ENCODE data around the gene DPP10.

The DPP10 gene

GRCh38 chr2:114814355-114814754 lies 371.9 kb downstream of the DPP10 start:
- H3K27me3 ChIP-seq (ENCODE audit: low read depth, low read length): no peaks in the 10 kb centered on the region
- no peaks in the 10 kb centered on the region for H3K36me3 ChIP-seq (ENCODE audit: control insufficient read depth in 1 of 2, insufficient read depth in 2 of 2, low read length in 2 of 2)
- H3K9me3 ChIP-seq (ENCODE audit: control insufficient read depth in 1 of 2, low read length in 2 of 2): no peaks in the 10 kb centered on the region
- no peaks in the 10 kb centered on the region for H3K4me1 ChIP-seq (ENCODE audit: control insufficient read depth in 1 of 2, insufficient read depth in 2 of 2, low read length in 2 of 2)
- no peak overlapping the region for H3K4me3 ChIP-seq (ENCODE audit: low read depth in 1 of 2, low read length in 2 of 2)
- H3K27ac ChIP-seq (ENCODE audit: low read length): no peak overlapping the region

GRCh38 chr2:114821055-114821454 lies 378.6 kb downstream of the DPP10 start:
- Histone ChIP-seq H3K27me3 (ENCODE audit: low read depth, low read length) (no peaks in the 10 kb centered on the region), H3K36me3 (ENCODE audit: control insufficient read depth in 1 of 2, insufficient read depth in 2 of 2, low read length in 2 of 2) (no peaks in the 10 kb centered on the region), H3K4me1 (ENCODE audit: control insufficient read depth in 1 of 2, insufficient read depth in 2 of 2, low read length in 2 of 2) (no peaks in the 10 kb centered on the region), H3K27ac (ENCODE audit: low read length) (no peak overlapping the region), H3K4me3 (ENCODE audit: low read depth in 1 of 2, low read length in 2 of 2) (no peak overlapping the region), H3K9me3 (ENCODE audit: control insufficient read depth in 1 of 2, low read length in 2 of 2) (no peaks in the 10 kb centered on the region)

- no peaks in the 10 kb centered on the region for H3K27me3 ChIP-seq (ENCODE audit: low read depth, low read length)
- no peaks in the 10 kb centered on the region for H3K9me3 ChIP-seq (ENCODE audit: control insufficient read depth in 1 of 2, low read length in 2 of 2)
- no peaks in the 10 kb centered on the region for H3K4me1 ChIP-seq (ENCODE audit: control insufficient read depth in 1 of 2, insufficient read depth in 2 of 2, low read length in 2 of 2)
- no peak overlapping the region for H3K27ac ChIP-seq (ENCODE audit: low read length)
- H3K4me3 ChIP-seq (ENCODE audit: low read depth in 1 of 2, low read length in 2 of 2): no peak overlapping the region
- H3K36me3 ChIP-seq (ENCODE audit: control insufficient read depth in 1 of 2, insufficient read depth in 2 of 2, low read length in 2 of 2): no peaks in the 10 kb centered on the region
Measured at GRCh38 chr2:114843963-114844362, 401.5 kb downstream of the DPP10 start.

- H3K27me3 ChIP-seq (ENCODE audit: low read depth, low read length): no peaks in the 10 kb centered on the region
- no peak overlapping the region for H3K27ac ChIP-seq (ENCODE audit: low read length)
- H3K9me3 ChIP-seq (ENCODE audit: control insufficient read depth in 1 of 2, low read length in 2 of 2): no peaks in the 10 kb centered on the region
- H3K36me3 ChIP-seq (ENCODE audit: control insufficient read depth in 1 of 2, insufficient read depth in 2 of 2, low read length in 2 of 2): no peaks in the 10 kb centered on the region
- no peak overlapping the region for H3K4me3 ChIP-seq (ENCODE audit: low read depth in 1 of 2, low read length in 2 of 2)
- H3K4me1 ChIP-seq (ENCODE audit: control insufficient read depth in 1 of 2, insufficient read depth in 2 of 2, low read length in 2 of 2): no peaks in the 10 kb centered on the region
Measured at GRCh38 chr2:114857196-114857595, 414.8 kb downstream of the DPP10 start.

- Histone ChIP-seq H3K4me1 (ENCODE audit: control insufficient read depth in 1 of 2, insufficient read depth in 2 of 2, low read length in 2 of 2) (no peaks in the 10 kb centered on the region), H3K27ac (ENCODE audit: low read length) (no peak overlapping the region), H3K27me3 (ENCODE audit: low read depth, low read length) (no peaks in the 10 kb centered on the region), H3K4me3 (ENCODE audit: low read depth in 1 of 2, low read length in 2 of 2) (no peak overlapping the region), H3K9me3 (ENCODE audit: control insufficient read depth in 1 of 2, low read length in 2 of 2) (no peaks in the 10 kb centered on the region), H3K36me3 (ENCODE audit: control insufficient read depth in 1 of 2, insufficient read depth in 2 of 2, low read length in 2 of 2) (no peaks in the 10 kb centered on the region)
Measured at GRCh38 chr2:114859726-114860510, 417.5 kb downstream of the DPP10 start.

GRCh38 chr2:114862243-114862642 lies 419.8 kb downstream of the DPP10 start:
- Histone ChIP-seq H3K36me3 (ENCODE audit: control insufficient read depth in 1 of 2, insufficient read depth in 2 of 2, low read length in 2 of 2) (no peaks in the 10 kb centered on the region), H3K4me3 (ENCODE audit: low read depth in 1 of 2, low read length in 2 of 2) (no peak overlapping the region), H3K27me3 (ENCODE audit: low read depth, low read length) (no peaks in the 10 kb centered on the region), H3K9me3 (ENCODE audit: control insufficient read depth in 1 of 2, low read length in 2 of 2) (no peaks in the 10 kb centered on the region), H3K27ac (ENCODE audit: low read length) (no peak overlapping the region), H3K4me1 (ENCODE audit: control insufficient read depth in 1 of 2, insufficient read depth in 2 of 2, low read length in 2 of 2) (no peaks in the 10 kb centered on the region)

- Histone ChIP-seq H3K27me3 (ENCODE audit: low read depth, low read length) (no peaks in the 10 kb centered on the region), H3K4me3 (ENCODE audit: low read depth in 1 of 2, low read length in 2 of 2) (no peak overlapping the region), H3K27ac (ENCODE audit: low read length) (no peak overlapping the region), H3K36me3 (ENCODE audit: control insufficient read depth in 1 of 2, insufficient read depth in 2 of 2, low read length in 2 of 2) (no peaks in the 10 kb centered on the region), H3K9me3 (ENCODE audit: control insufficient read depth in 1 of 2, low read length in 2 of 2) (no peaks in the 10 kb centered on the region), H3K4me1 (ENCODE audit: control insufficient read depth in 1 of 2, insufficient read depth in 2 of 2, low read length in 2 of 2) (no peaks in the 10 kb centered on the region)
Measured at GRCh38 chr2:114864901-114865300, 422.5 kb downstream of the DPP10 start.

- Histone ChIP-seq H3K4me3 (ENCODE audit: low read depth in 1 of 2, low read length in 2 of 2) (no peak overlapping the region), H3K36me3 (ENCODE audit: control insufficient read depth in 1 of 2, insufficient read depth in 2 of 2, low read length in 2 of 2) (no peaks in the 10 kb centered on the region), H3K27ac (ENCODE audit: low read length) (no peak overlapping the region), H3K27me3 (ENCODE audit: low read depth, low read length) (no peaks in the 10 kb centered on the region), H3K4me1 (ENCODE audit: control insufficient read depth in 1 of 2, insufficient read depth in 2 of 2, low read length in 2 of 2) (no peaks in the 10 kb centered on the region), H3K9me3 (ENCODE audit: control insufficient read depth in 1 of 2, low read length in 2 of 2) (no peaks in the 10 kb centered on the region)
Measured at GRCh38 chr2:114880046-114880445, 437.6 kb downstream of the DPP10 start.

GRCh38 chr2:114919985-114920384 lies 477.5 kb downstream of the DPP10 start:
- no peaks in the 10 kb centered on the region for H3K36me3 ChIP-seq (ENCODE audit: control insufficient read depth in 1 of 2, insufficient read depth in 2 of 2, low read length in 2 of 2)
- no peak overlapping the region for H3K4me3 ChIP-seq (ENCODE audit: low read depth in 1 of 2, low read length in 2 of 2)
- no peak overlapping the region for H3K27ac ChIP-seq (ENCODE audit: low read length)
- H3K27me3 ChIP-seq (ENCODE audit: low read depth, low read length): no peaks in the 10 kb centered on the region
- H3K9me3 ChIP-seq (ENCODE audit: control insufficient read depth in 1 of 2, low read length in 2 of 2): peaks cover 0 to 9% of the 10 kb centered on the region in 2 donors
- no peaks in the 10 kb centered on the region for H3K4me1 ChIP-seq (ENCODE audit: control insufficient read depth in 1 of 2, insufficient read depth in 2 of 2, low read length in 2 of 2)

- H3K4me3 ChIP-seq (ENCODE audit: low read depth in 1 of 2, low read length in 2 of 2): no peak overlapping the region
- no peaks in the 10 kb centered on the region for H3K36me3 ChIP-seq (ENCODE audit: control insufficient read depth in 1 of 2, insufficient read depth in 2 of 2, low read length in 2 of 2)
- no peaks in the 10 kb centered on the region for H3K4me1 ChIP-seq (ENCODE audit: control insufficient read depth in 1 of 2, insufficient read depth in 2 of 2, low read length in 2 of 2)
- H3K27ac ChIP-seq (ENCODE audit: low read length): no peak overlapping the region
- H3K9me3 ChIP-seq (ENCODE audit: control insufficient read depth in 1 of 2, low read length in 2 of 2): peaks cover 0 to 2% of the 10 kb centered on the region in 2 donors
- no peaks in the 10 kb centered on the region for H3K27me3 ChIP-seq (ENCODE audit: low read depth, low read length)
Measured at GRCh38 chr2:114922076-114922475, 479.6 kb downstream of the DPP10 start.

- Histone ChIP-seq H3K9me3 (ENCODE audit: control insufficient read depth in 1 of 2, low read length in 2 of 2) (peaks cover 0 to 9% of the 10 kb centered on the region in 2 donors), H3K27ac (ENCODE audit: low read length) (no peak overlapping the region)
Measured at GRCh38 chr2:114925296-114926255, 483.1 kb downstream of the DPP10 start.

More at GRCh38 chr2:114925296-114926255, 483.1 kb downstream of the DPP10 start:
- Histone ChIP-seq H3K4me3 (ENCODE audit: low read depth in 1 of 2, low read length in 2 of 2) (no peak overlapping the region), H3K36me3 (ENCODE audit: control insufficient read depth in 1 of 2, insufficient read depth in 2 of 2, low read length in 2 of 2) (no peaks in the 10 kb centered on the region), H3K4me1 (ENCODE audit: control insufficient read depth in 1 of 2, insufficient read depth in 2 of 2, low read length in 2 of 2) (no peaks in the 10 kb centered on the region), H3K27me3 (ENCODE audit: low read depth, low read length) (no peaks in the 10 kb centered on the region)
